Neural cell (in vitro differentiated cells): ENCODE results near the gene RAB1B.

Experiments
- CTCF ChIP-seq: fragments of 450-650 bp; IDR thresholded peaks from 2 replicates; pipeline ENCODE4 v1.5.1; 2014; ENCODE audit warnings: antibody characterized with exemption, mild to moderate bottlenecking, moderate library complexity; ENCODE audit not compliant: poor library complexity, severe bottlenecking
- EP300 ChIP-seq: fragments of 450-650 bp; conservative IDR thresholded peaks from 2 replicates; pipeline ENCODE4 v1.6.1; 2014; ENCODE audit warnings: antibody characterized with exemption, mild to moderate bottlenecking, moderate library complexity; ENCODE audit not compliant: poor library complexity, severe bottlenecking
- EZH2 ChIP-seq: fragments of 200-600, 300-800 bp; shearing (Covaris generic), sonication (generic); IDR thresholded peaks from 2 replicates; pipeline ENCODE4 v1.6.1; 2014; ENCODE audit warnings: antibody characterized with exemption, low read length, borderline replicate concordance, mild to moderate bottlenecking; ENCODE audit not compliant: insufficient read depth, poor library complexity, severe bottlenecking
- POLR2AphosphoS5 ChIP-seq: IDR thresholded peaks from 2 replicates; pipeline ENCODE4 v1.6.1; 2012
- RAD21 ChIP-seq: fragments of 450-650 bp; conservative IDR thresholded peaks from 2 replicates; pipeline ENCODE4 v1.6.1; 2014; ENCODE audit warnings: antibody characterized with exemption, mild to moderate bottlenecking, moderate library complexity
- TAF1 ChIP-seq: IDR thresholded peaks from 2 replicates; pipeline ENCODE4 v1.6.1; 2012; ENCODE audit warnings: low read depth

DNA sequence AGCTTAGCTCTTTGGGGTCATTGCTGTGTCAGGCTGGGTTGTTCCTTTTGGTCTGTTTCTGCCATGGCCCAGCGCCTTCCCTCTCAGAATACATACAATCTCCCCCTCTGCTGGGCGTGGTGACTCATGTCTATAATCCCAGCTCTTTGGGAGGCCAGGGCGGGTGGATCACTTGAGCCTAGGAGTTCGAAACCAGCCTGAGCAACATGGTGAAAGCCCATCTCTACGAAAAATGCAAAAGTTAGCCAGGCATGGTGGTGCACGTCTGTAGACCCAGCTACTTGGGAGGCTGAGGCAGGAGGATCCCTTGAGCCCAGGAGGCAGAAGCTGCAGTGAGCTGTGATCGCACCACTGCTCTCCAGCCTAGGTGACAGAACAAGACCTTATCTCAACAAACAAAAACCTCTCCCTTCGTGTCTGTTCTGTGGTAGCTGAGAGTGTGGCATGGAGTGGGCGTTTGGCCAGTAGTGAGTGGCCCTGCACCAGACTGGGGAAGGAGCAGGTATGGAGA, 46.7 kb upstream of the RAB1B start:
- no peak for TF ChIP-seq CTCF
- no peak for TF ChIP-seq POLR2AphosphoS5
- TF ChIP-seq EZH2: no peak
- TF ChIP-seq EP300: no peak
- TF ChIP-seq TAF1: no peak
- TF ChIP-seq RAD21: no peak
